Activated B cell treated with CpG ODN at 0.5 μM for 24 hours (primary cell): Measurements from ENCODE around the gene STXBP1. TPM values are rescaled to one million over a fixed set of nuclear protein-coding genes. Genes with fewer than 3 reads are reported as not detected.

Experiments used
- ATAC-seq: fragments of 200-7000 bp; cut with Tn5 transposase; one replicate; pipeline ENCODE4 v1.10.0; 2021; ENCODE audit warnings: low read depth, mild to moderate bottlenecking, moderate library complexity
- CTCF ChIA-PET: fragments of 350-600 bp; sonication (Branson Sonifier 250); formaldehyde crosslinking; loops from one replicate; lab custom pipeline; 2021; ENCODE audit warnings: antibody characterized with exemption; lab: Charles Lee
- POLR2A ChIA-PET: fragments of 350-600 bp; sonication (Branson Sonifier 250); formaldehyde crosslinking; loops from one replicate; lab custom pipeline; 2021; ENCODE audit warnings: antibody characterized with exemption; lab: Charles Lee
- DNase-seq: peaks from one replicate; pipeline ENCODE4 v3.0.0; 2022
- H3K27ac Mint-ChIP-seq: one replicate; pipeline ENCODE4 v1.8.0; 2020; ENCODE audit warnings: mixed read lengths
- H3K27me3 Mint-ChIP-seq: one replicate; pipeline ENCODE4 v1.8.0; 2021; ENCODE audit warnings: mixed read lengths
- H3K36me3 Mint-ChIP-seq: one replicate; pipeline ENCODE4 v1.8.0; 2021; ENCODE audit warnings: low read depth, mixed read lengths
- H3K4me1 Mint-ChIP-seq: one replicate; pipeline ENCODE4 v1.8.0; 2021; ENCODE audit warnings: mixed read lengths
- H3K4me3 Mint-ChIP-seq: one replicate; pipeline ENCODE4 v1.8.0; 2020; ENCODE audit warnings: mild to moderate bottlenecking, mixed read lengths
- H3K9me3 Mint-ChIP-seq: one replicate; pipeline ENCODE4 v1.8.0; 2020; ENCODE audit warnings: mixed read lengths
- CTCF ChIP-seq: fragments of 200-600 bp; IDR thresholded peaks from one replicate; pipeline ENCODE4 v1.8.0; 2022; ENCODE audit warnings: antibody characterized with exemption, mild to moderate bottlenecking
- intact Hi-C: fragments of 100-400 bp; cut with micrococcal nuclease; formaldehyde crosslinking; loops from one replicate; pipeline ENCODE4 v1.15.1; 2024
- total RNA-seq: library from RNA; stranded (reverse); gene quantifications from 2 replicates; pipeline ENCODE4 v1.2.3, GENCODE V29; 2022

STXBP1 gene
- total RNA-seq, 1 donor from 2014 or later = 0.73 TPM

GRCh38 chr9:127633216-127633862, 21.3 kb downstream of the STXBP1 start:
- ChIA-PET POLR2A (no interaction called here), CTCF (no interaction called here)
- no peaks in the 10 kb centered on the region for H3K4me1 Mint-ChIP-seq
- H3K36me3 Mint-ChIP-seq = no peaks in the 10 kb centered on the region
- no peak overlapping the region for H3K27ac Mint-ChIP-seq
- no peak for DNase-seq
- H3K4me3 Mint-ChIP-seq = no peak overlapping the region
- no peak for TF ChIP-seq CTCF
- ATAC-seq = no peak
- peaks cover 8% of the 10 kb centered on the region for H3K9me3 Mint-ChIP-seq
- peaks cover 11% of the 10 kb centered on the region for H3K27me3 Mint-ChIP-seq
- intact Hi-C loops = no loop called here

GRCh38 chr9:127634021-127634420, 21.9 kb downstream of the STXBP1 start:
- POLR2A ChIA-PET = no interaction called here
- intact Hi-C loops = no loop called here
- no peak for ATAC-seq
- no peak for TF ChIP-seq CTCF
- DNase-seq = no peak
- CTCF ChIA-PET = no interaction called here
- H3K27ac Mint-ChIP-seq = no peak overlapping the region
- H3K9me3 Mint-ChIP-seq = peaks cover 8% of the 10 kb centered on the region
- peaks cover 6% of the 10 kb centered on the region for H3K27me3 Mint-ChIP-seq
- H3K4me3 Mint-ChIP-seq = no peak overlapping the region
- H3K4me1 Mint-ChIP-seq = no peaks in the 10 kb centered on the region
- H3K36me3 Mint-ChIP-seq = no peaks in the 10 kb centered on the region

- POLR2A ChIA-PET = no interaction called here
- Mint-ChIP-seq H3K27ac (no peak overlapping the region), H3K9me3 (peaks cover 8% of the 10 kb centered on the region)
Measured at GRCh38 chr9:127634698-127635097, 22.6 kb downstream of the STXBP1 start.

GRCh38 chr9:127635201-127635735, 23.2 kb downstream of the STXBP1 start:
- no peak overlapping the region for H3K27ac Mint-ChIP-seq
- no peaks in the 10 kb centered on the region for H3K4me1 Mint-ChIP-seq
- H3K4me3 Mint-ChIP-seq = no peak overlapping the region
- ChIA-PET CTCF (no interaction called here), POLR2A (no interaction called here)
- DNase-seq (no peak), ATAC-seq (no peak)
- intact Hi-C loops = no loop called here
- H3K27me3 Mint-ChIP-seq = peaks cover 2% of the 10 kb centered on the region
- H3K9me3 Mint-ChIP-seq = peaks cover 8% of the 10 kb centered on the region
- no peak for TF ChIP-seq CTCF
- no peaks in the 10 kb centered on the region for H3K36me3 Mint-ChIP-seq

More at GRCh38 chr9:127634698-127635097, 22.6 kb downstream of the STXBP1 start:
- DNase-seq = no peak
- TF ChIP-seq CTCF = no peak
- CTCF ChIA-PET = no interaction called here
- ATAC-seq = no peak
- Mint-ChIP-seq H3K27me3 (peaks cover 2% of the 10 kb centered on the region), H3K4me1 (no peaks in the 10 kb centered on the region), H3K4me3 (no peak overlapping the region), H3K36me3 (no peaks in the 10 kb centered on the region)
- intact Hi-C loops = no loop called here

- peaks cover 2% of the 10 kb centered on the region for H3K27me3 Mint-ChIP-seq
- H3K4me3 Mint-ChIP-seq = no peak overlapping the region
- POLR2A ChIA-PET = no interaction called here
- ATAC-seq = no peak
- DNase-seq = no peak
- no peaks in the 10 kb centered on the region for H3K36me3 Mint-ChIP-seq
- no peaks in the 10 kb centered on the region for H3K9me3 Mint-ChIP-seq
- no peaks in the 10 kb centered on the region for H3K4me1 Mint-ChIP-seq
- H3K27ac Mint-ChIP-seq = no peak overlapping the region
- CTCF ChIA-PET = no interaction called here
- TF ChIP-seq CTCF = no peak
- intact Hi-C loops = no loop called here
Measured at GRCh38 chr9:127637322-127637847, 25.3 kb downstream of the STXBP1 start.
